Activated CD4-positive, alpha-beta T cell treated with anti-CD3 and anti-CD28 coated beads, Interleukin-2, Interleukin-6, amounts not matched to agents 100 ng/mL and 50 ng/mL, durations not matched to agents 16 hours and 8 hours (primary cell): ENCODE results near the gene FAM210A.
"Not testable (repeated sequence)": the region's sequence is repeated elsewhere in the genome, so short reads cannot be mapped to it uniquely, and the experiment has no call there.

Experiments
- DNase-seq: peaks from one replicate; pipeline ENCODE4 v3.0.0-alpha.2; 2020

Gene FAM210A, protein sequence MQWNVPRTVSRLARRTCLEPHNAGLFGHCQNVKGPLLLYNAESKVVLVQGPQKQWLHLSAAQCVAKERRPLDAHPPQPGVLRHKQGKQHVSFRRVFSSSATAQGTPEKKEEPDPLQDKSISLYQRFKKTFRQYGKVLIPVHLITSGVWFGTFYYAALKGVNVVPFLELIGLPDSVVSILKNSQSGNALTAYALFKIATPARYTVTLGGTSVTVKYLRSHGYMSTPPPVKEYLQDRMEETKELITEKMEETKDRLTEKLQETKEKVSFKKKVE

DNA sequence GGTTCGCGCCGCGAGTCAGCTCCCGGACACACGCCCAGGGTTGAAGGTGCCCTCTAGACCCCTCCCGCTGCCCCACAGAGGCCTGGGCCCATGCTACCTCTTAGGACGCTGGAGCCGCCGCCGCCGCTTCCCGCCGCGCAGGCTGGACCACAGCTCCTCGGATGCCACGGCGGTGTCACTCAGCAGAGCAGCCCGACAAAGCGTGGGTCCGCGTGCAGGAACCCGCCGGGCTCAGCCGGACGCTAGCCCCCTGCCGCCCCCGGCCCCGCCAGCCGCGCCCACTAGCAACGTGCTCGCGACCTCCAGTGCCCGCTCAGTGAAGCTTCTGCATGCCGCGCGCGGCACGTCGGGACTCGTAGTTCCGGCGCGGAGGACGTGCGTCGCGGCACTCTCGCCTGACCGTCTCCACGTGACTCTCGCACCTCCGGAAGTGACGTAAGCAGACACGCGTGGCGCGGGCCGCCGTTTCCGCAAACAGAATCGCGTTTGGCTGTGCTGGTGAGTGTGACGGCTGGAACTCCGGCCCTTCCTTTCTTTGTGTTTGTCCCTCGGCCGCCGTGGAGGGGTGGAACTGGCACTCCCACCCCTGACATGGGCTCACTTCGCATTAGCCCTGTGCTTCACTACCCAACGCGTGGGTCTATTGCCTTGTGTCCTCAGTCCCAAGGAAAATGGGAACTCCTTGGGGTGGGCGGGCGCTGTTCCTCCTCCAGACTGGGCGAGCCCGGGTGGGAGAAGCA is at the start of gene FAM210A, which contains the start of gene RNMT:
TSS of gene FAM210A (minus strand) at position 327 of the 740 bp plus-strand sequence. CDS start 44,481 bp downstream, outside the sequence.
TSS of gene RNMT (plus strand) at position 442 of the 740 bp plus-strand sequence. CDS start 4,845 bp downstream, outside the sequence.
- DNase-seq = peak; percentile 96

DNA sequence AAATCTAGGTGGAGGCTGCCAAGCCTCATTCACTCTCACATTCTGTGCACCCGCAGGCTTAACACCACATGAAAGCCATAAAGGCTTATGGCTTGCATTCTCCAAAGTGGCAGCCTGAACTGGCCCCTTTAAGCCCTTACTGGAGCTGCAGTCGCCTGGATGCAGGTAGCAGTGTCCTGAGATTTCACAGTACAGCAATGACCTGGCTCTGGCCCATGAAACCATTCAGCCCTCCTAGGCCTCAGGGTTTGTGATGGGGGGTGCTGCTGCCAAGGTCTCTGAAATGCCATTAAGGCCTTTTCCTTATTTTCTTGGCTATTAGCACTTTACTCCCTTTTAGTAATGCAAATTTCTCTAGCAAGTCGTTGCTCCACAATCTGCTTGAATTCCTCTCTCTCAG is 48.7 kb upstream of the FAM210A start:
- no peak for DNase-seq

DNA sequence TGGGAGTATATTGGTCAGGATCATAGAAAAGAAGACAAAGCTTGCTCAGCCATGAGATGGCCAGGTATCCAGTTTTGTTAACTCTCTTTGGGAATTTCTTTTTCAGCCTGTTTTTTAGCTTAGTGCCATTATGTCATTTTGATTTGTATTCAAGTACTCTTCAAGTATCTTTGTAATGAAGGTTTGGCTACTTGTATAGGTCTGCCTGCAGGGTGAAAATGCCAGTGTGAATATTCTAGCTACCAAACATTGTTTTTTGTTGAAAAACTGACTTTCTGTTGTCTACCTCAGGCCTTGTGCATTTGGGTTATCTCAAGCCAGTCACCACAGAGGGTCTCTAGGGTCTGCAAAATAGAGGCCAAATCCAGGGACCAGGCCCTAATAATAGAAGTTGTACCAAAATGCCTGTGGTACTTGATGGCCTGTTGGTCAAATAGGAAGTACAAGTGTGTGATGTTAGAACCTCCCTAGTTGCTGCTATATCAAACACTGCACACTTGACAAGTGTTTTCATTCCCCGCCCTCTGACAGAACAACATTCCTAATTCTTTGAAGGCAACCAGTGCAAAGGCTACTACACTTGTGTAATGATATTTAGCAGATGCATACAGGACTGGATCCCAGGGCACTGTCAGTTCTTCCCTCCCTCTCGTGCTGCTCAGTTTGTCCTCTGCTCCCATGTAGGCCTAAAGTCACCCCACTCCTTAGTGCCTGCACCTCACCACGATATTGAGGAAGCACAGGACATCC is 36.5 kb upstream of the FAM210A start:
- no peak for DNase-seq

DNA sequence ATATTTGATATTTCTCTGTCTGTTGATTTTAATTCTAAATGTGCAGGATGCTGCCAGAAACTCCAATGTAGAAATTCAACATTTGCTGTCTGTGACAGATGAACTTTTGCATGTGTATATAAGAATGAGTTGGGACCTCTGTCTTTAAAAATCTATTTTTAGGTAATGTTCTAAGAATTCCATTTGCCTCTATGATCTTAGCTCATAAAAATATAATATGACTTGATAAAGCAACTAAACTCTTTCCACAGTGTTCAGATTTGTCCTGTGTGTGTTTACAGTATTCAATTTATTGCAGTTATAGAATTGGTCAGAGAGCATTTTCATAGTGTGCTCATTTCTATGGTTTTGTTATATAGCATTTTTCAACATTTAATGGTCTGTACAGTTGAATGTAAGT is 33.7 kb upstream of the FAM210A start:
- no peak for DNase-seq

DNA sequence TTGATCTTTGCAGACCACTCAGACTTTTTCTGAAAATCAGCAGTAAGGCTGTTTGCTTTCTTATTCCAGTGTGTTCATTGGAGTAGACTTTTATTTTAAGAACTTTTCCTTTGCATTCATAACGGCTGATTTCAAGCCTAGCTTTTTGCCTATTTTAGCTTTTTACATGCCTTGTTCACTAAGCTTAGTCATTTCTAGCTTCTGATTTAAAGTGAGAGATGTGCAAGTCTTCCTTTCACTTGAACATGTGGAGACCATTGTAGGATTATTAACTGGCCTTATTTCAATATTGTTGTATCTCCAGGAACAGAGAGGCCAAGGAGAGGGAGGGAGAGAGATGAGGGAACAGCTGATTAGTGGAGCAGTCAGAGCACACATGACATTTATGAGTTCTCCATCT is 32.3 kb upstream of the FAM210A start:
- peak; percentile 33 for DNase-seq

DNA sequence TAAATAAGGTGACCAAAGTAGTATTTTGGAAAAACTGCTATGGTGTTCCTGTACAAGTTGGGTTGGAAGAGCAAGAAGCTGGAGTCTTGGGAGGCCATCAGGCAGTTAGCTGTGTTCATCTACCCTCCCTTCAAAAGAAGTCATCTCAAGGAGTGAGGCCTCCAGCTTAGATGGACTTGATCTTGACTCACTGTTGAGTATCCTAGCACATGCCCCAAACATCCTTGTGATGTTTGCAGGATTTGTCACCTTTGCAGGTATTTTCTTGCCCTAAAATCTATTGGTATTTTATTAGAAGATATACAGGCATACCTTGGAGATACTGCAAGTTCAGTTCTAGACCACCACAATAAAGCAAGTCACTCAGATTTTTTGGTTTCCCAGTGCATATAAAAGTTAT is 30.3 kb upstream of the FAM210A start:
- DNase-seq = no peak

DNA sequence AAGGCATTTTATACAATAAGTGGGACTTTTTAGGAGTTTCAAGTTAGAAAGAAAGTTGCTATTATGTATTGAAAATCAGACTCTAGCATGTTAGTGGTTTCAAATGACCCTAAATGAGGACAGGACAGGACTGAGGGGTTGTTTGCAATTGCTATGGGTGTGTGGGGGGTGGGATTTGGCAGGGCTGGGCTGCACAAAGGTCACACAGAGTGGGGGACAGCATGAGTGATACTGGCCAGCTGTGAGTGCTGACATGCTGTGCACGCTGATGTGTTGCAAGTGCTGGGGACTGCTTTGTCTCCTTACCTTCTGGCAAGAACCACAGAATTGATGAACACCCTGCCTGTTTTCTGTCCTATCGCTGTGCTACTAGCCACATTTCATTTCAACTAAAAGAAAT is 29.9 kb upstream of the FAM210A start:
- no peak for DNase-seq

DNA sequence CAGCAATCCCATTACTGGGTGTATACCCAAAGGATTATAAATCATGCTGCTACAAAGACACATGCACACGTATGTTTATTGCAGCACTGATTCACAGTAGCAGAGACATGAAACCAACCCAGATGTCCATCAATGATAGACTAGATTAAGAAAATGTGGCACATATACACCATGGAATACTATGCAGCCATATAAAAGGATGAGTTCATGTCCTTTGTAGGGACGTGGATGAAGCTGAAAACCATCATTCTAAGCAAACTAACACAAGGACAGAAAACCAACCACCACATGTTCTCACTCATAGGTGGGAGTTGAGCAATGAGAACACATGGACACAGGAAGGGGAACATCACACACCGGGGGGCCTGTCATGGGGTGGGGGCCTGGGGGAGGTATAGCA is 25.2 kb upstream of the FAM210A start:
- not testable (repeated sequence) for DNase-seq

DNA sequence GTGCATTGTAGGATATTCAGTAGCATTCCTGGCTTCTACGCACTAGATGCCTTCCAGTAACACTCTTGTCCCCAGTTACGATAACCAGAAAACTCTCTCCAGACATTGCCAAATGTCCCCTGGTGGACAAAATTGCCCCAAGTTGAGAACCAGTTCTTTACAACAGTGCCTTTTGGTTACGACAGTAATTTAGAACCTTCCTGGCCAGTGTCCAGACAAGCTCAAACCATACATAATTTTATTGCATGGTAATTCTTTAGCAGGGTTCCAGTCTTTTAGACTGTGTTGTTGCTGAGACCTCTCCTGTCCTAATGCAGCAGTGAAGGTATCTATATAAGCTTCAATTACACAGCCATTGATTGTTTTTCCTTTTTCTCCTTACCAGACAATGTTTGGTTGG is 20.3 kb upstream of the FAM210A start:
- no peak for DNase-seq

DNA sequence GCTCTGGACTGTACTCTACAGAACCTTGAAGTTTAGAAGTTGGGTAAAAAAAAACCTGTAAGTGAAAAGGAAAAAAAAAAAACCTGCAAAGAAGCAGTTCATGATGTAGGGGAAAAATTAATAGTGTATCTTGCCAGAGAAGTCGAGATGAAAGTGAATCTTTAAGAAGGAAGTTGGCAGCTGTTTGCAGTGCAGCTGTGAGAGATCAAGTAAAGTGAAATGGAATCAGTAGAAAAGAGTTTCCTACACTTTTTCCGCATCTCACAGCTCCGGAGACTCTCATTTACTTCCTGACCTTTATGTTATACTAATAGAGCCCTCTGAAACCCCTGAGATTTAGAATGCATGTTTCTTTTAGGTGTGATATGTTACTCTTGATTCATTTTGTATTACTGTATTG is 19.3 kb upstream of the FAM210A start:
- DNase-seq = no peak

DNA sequence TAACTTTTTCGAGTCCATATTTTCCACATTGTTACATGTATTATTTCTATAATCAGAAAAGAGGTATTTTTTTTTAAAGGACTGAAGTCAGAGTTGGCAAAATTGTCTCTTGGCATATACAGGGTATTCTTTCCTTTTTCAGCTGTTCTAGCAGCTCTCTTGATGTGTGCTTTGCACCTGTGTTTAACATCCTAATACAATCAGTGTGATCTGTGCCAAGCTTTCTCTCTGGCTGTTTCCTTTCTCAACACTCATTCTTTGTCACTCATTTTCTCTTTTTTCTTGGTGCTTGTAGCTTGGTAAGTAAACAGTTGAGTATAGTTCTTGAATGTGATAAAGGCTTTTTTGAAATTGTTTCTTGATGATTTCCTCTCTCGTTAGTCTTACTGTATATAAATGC is 9.3 kb upstream of the FAM210A start:
- no peak for DNase-seq

DNA sequence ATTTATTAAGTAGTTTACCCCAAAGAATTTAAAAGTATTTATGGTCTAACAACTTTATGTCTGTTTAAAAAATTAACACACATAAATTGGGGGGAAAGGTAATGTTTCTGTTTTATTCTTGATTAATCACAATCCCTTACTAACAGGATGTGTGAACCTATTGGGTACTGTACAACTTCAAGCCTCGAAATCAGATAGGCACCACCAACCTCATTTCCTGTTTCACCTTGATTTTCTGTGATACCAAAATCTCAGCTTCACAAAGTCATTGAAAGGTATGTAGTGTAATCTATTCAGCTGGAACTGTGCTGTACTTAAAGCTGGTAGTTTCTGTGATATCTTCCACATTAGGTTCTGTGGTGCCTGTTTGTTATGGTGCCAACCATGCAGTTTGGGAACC is 4.1 kb upstream of the FAM210A start:
- DNase-seq = no peak

DNA sequence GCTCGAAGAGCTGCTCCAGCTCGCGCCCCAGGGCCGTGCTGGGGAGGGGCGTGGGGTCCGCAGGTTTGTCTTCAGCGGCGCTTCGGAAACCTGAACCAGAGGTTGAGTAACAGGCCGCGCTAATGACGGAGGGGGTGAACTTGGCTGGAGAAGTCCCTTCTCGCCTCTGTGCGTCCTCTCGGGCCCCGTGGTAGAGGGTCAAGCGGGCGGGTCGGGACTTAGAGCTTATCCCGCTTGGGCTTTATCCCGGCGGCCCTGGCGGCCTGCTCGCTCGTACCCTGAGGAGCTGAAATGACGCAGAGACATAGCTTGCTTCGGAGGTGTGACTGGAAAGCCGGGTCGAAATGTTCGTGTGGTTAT is 594 bp upstream of the FAM210A start:
- DNase-seq = peak; percentile 43

DNA sequence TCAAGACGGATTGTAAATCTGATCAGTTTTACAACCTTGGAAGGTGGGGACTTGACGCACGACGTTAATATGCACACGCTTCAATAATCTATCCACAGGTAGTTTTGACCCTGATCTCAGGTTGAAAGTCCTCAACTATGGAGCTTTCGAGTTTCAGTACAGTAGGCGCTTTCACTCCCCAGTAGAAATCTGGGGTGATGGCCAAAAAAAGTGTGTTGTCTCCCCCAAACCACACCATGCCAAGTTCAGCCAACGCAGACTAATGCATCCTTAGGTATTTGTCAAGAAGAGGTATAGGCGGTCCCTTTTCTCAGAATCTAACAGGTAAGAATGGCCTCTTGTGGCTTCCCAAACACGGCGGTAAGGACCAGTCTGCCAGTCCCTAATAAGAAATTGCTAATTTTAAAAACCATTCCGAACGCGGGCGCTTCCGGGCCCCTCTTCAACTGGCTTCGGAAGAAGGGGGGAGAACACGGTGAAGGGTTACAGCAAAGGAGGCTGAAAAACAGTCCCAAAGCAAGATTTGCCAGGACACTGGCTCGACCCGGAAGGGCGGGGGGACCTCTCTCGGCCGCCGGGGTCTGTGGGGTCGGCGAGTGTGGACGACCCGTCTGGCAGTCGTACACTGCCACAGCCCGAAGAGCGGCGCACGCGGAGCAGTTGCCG is 659 bp downstream of the FAM210A start:
- peak; percentile 17 for DNase-seq

DNA sequence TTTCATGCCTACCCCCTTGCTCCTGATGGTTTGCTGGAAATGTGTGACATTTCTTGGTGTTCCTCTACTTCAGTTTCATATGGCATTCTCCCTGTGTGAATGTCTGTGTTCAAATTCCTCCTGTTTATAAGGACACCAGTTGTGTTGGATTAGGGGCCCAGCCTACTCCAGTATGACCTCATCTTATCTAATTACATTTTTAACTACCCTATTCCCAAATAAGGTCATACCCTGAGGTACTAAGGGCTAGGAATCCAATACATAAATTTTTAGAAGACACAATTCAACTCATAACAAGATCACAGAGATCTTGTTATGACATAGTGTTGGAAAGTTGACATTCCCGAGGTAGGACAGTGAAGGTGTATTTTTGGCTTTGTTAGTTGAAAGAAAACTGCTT is 5.5 kb downstream of the FAM210A start:
- DNase-seq = no peak

DNA sequence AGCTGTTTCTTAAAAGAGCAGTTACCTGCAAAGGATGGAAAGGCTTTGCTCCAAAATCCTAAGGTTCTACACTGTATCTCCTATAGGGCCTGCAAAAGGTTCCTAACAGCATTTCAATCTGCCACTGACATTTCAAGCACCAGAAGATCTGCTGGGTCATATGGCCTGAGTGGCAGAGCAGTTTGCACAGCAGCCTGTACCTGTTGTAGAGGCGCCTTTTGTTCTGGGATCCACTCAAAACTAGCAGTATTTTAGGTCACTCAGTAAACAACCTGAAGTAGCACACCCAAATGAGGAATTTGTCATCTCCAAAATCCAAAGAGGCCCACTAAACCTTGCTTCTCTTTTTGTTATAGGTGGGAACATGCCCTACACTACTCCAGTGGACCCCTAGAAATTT is 6.2 kb downstream of the FAM210A start:
- no peak for DNase-seq

DNA sequence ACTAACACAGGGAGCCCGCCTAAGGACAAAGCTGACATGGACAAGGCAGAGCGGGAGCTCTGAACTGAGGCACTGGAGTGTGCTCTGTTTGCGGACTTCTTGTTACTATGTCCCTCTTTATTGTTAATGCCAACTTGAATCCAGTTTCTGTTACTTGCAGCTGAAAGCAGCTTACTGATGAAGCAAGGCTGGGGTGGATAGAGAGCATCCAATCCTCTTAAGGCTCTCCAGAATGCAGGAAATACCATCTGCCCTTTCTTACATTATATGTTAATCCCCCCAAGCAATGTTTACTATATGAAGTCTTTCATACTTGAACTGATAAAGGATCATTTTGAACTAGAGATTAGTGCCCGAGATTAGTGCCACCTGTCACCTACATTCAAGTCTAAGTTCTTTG is 9.4 kb downstream of the FAM210A start:
- no peak for DNase-seq

DNA sequence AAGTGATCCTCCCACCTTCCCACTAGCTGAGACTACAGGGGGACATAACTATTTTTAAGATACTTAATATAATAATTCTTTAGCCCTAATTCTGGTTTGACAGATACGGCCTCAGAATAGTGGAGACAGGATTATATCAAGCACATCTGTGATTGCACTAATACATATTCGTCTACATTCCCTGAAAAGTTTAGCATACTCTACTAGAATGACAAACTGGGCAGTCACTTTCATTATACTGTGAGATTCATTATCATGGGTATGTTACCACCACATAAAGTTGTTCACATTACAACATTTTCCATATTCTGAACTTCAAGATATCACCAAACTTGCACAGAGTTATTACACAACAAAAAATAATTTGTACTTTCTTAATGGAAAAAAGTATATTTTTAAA is 11.0 kb downstream of the FAM210A start:
- DNase-seq = no peak

DNA sequence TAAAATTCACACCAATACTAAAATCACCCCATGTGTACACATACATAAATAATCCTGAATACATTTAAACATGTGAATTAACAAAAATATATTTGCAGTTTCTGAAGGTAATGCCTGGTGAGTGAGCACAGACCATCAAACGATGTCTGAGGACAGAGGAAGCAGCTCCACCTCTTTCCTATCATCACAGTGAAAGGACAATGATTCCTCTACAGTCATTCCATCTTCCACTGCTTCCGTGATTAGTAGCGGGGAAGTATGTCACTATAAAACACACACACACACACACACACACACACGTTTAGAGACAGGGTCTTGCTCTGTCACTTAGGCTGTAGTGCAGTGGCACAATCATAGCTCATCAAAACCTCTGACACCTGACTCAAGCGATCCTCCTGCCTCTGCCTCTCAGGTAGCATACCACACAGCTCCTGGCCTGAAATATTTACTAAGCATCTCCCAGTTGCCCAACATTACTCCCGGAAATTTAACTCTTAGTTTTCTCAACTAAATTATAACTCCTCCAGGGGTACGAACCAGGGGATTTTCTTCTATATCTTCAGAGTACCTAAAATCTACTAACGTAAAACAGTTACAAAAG is 12.8 kb downstream of the FAM210A start:
- no peak for DNase-seq

DNA sequence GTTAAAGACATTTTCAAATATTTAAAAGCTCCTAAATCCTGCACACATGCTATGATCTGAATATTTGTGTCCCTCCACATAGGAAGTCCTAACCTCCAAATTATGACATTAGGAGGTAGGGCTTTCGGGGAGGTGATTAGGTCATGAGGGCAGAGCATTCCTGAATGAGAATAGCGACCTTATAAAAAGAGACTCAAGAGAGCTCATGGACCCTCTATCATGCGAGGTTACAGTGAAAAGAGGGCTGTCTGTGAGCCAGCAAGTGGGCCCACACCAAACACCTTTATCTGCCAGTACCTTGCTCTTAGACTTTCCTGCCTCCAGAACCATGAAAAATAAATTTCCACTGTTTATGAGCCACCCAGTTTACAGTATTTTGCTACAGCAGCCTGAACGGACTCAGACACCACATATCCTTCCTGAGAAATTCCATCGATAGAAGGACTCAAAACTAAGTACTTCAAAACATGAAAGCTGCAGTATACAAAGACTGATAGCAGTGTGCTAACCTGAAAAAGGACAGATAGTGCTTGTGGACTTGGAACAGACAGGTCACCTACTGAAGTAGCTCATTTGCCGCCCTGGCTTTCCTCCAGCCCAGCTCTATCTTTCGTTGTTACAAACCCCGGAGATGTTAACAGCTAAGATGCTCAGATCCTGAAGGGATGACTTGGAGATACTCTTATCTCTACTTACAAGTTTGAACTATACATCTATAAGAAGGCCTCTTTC is 13.8 kb downstream of the FAM210A start:
- no peak for DNase-seq

DNA sequence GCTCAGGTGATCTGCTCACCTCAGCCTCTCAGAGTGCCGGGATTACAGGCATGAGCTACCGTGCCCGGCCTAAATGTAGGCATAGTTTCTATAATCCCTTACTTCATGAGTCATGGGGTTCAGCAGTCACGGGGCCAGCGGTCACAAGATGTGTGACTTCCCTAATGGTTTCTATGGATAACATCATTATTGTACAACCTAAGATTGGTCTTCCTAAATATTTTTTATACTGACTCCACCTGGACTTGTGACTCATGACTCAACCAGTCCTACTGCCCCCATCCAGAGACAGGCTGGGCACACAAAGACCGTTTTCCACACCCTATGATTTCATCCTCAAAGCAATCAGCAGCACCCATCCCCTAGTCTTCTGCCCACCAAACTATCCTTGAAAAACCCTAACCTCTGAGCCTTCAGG is 15.9 kb downstream of the FAM210A start:
- DNase-seq = no peak

DNA sequence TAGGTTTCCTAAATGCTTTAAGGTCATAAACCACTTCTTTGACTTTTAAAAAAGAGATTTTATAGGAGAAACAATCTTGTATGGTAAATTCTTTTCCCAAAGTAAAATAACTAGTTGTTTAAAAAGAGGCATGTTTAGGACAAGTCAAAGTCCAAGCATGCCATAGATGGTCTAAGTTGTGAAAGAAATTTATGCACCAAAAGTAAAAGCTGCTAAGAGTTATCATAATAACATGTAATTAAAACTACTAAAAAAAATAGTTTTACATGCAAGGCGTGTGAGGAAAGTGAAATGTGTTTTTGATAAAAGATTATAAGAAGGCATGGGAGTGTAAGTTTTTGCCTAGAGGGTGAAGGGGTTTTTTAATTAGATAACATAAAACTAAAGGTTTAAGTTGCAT is 22.5 kb downstream of the FAM210A start:
- no peak for DNase-seq
